NB4 (cell line): ENCODE measurements around the gene DAGLA.

ENCODE experiments used
- DNase-seq: peaks from one replicate; pipeline ENCODE4 v3.0.0; 2010; ENCODE audit warnings: low read depth
- H3K4me3 ChIP-seq: one replicate; pipeline ENCODE4 v1.5.1; 2011; ENCODE audit warnings: mild to moderate bottlenecking, low read depth, low read length, moderate library complexity
- MYC ChIP-seq: IDR thresholded peaks from 2 replicates; pipeline ENCODE4 v1.6.1; 2011; ENCODE audit warnings: low read depth, low read length
- POLR2A ChIP-seq: IDR thresholded peaks from 2 replicates; pipeline ENCODE4 v1.6.1; 2011; ENCODE audit warnings: mild to moderate bottlenecking; ENCODE audit not compliant: insufficient read length; ENCODE audit errors: extremely low read depth
- TF ChIP-seq, protein P1 (sequence below): IDR thresholded peaks from one replicate; pipeline ENCODE4 v1.5.1; 2012; ENCODE audit warnings: low read depth, low read length
- TF ChIP-seq, protein P2 (sequence below): IDR thresholded peaks from 2 replicates; pipeline ENCODE4 v1.6.1; 2011; ENCODE audit warnings: low read depth, low read length

Gene DAGLA

GRCh38 chr11:61730240-61730994, 50.2 kb downstream of the DAGLA start:
- DNase-seq: no peak
- TF ChIP-seq MYC: no peak
- TF ChIP-seq, protein P1, sequence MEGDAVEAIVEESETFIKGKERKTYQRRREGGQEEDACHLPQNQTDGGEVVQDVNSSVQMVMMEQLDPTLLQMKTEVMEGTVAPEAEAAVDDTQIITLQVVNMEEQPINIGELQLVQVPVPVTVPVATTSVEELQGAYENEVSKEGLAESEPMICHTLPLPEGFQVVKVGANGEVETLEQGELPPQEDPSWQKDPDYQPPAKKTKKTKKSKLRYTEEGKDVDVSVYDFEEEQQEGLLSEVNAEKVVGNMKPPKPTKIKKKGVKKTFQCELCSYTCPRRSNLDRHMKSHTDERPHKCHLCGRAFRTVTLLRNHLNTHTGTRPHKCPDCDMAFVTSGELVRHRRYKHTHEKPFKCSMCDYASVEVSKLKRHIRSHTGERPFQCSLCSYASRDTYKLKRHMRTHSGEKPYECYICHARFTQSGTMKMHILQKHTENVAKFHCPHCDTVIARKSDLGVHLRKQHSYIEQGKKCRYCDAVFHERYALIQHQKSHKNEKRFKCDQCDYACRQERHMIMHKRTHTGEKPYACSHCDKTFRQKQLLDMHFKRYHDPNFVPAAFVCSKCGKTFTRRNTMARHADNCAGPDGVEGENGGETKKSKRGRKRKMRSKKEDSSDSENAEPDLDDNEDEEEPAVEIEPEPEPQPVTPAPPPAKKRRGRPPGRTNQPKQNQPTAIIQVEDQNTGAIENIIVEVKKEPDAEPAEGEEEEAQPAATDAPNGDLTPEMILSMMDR: no peak
- TF ChIP-seq, protein P2, sequence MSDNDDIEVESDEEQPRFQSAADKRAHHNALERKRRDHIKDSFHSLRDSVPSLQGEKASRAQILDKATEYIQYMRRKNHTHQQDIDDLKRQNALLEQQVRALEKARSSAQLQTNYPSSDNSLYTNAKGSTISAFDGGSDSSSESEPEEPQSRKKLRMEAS: no peak
- TF ChIP-seq POLR2A: no peak

DNA sequence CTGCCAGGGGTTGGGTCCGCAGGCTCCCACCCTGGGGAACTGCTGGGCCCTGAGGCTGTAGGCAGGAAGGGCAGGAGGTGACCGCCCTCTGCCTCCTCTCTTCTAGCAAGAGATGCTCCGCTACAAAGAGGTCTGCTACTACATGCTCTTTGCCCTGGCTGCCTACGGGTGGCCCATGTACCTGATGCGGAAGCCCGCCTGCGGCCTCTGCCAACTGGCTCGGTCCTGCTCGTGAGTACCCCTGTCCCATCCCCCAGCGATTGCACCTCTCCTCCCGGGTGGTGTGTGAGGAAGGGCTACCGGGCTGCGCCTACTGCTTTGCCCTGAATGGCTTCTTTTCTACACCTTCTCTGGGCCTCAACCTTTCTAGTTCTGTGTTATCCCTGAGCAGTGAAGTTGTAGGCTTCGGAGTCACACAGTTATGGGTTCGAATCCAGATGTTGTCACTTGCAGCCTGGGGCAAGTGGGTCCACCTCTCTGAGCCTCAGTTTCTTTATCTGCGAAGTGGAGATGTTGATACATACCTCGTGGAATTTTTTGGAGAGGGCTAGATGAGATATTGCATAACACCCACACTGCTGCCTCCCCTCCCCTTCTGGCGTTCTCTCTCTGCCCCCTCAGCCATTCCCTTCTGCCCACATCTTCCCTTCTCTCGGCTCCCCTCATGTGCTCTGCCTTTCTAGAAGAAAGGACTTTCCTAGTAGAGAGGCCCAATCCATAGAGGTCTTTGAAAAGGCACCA, 51.2 kb downstream of the DAGLA start:
- H3K4me3 ChIP-seq: no peak overlapping the region
- no peak for DNase-seq
- TF ChIP-seq MYC: no peak
- no peak for TF ChIP-seq POLR2A
- TF ChIP-seq, protein P2: no peak
- TF ChIP-seq, protein P1: no peak

More at GRCh38 chr11:61730240-61730994, 50.2 kb downstream of the DAGLA start:
- no peak overlapping the region for H3K4me3 ChIP-seq

DNA sequence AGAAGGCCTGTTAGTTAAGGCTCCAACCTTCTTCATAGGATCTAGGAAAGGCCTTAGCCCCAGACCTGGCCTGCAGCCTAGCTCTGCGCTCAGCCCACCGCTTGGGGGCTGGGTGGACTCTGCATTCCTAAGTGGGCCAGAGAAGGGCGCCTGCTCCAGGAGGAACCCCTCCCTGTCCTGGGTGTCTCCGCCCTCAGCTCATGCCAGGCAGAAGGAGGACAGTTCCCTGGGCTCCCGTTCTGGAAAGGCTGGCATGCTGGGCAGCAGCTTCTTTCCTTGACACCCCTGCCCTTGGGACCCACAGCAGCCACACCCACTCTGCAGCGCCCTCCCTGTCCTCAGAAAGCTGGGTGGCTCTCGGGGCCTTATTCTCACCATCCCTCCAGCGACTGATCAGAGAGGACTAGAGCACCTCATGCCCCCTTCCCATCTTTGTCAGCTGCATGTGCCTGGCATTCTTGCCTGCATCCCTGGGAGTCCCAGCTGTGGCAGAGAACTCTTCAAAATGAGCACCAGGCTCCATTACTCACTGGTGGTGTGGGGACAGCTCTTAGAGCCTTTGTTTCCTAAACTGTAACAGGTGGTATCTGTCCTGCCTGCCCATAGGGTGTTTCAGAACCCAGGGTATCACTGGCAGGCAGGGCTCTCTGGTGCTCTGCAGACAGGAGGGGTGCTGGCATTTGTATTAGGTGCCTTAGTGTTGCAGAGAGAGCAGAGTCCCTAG, 51.9 kb downstream of the DAGLA start:
- TF ChIP-seq, protein P2: no peak
- H3K4me3 ChIP-seq: no peak overlapping the region
- DNase-seq: no peak

- DNase-seq: no peak
- H3K4me3 ChIP-seq: no peak overlapping the region
- TF ChIP-seq MYC (no peak), POLR2A (no peak)
- TF ChIP-seq, protein P2: no peak
- TF ChIP-seq, protein P1: no peak
Measured at GRCh38 chr11:61732705-61733104, 52.5 kb downstream of the DAGLA start.

- peak; percentile 81 for DNase-seq
- TF ChIP-seq, protein P1: peak; percentile 99
- TF ChIP-seq POLR2A (no peak), MYC (peak; percentile 85)
- TF ChIP-seq, protein P2: peak; percentile 99
- no peak overlapping the region for H3K4me3 ChIP-seq
Measured at GRCh38 chr11:61733120-61733978, 53.2 kb downstream of the DAGLA start.
